CD4-positive, alpha-beta T cell treated with Interleukin-6 for 4 hours (primary cell): Measurements from ENCODE around the gene TMEM131L.
A peak's percentile ranks its signal among the peaks of the same experiment; 100 is the strongest.
"Not testable (repeated sequence)": the region's sequence is repeated elsewhere in the genome, so short reads cannot be mapped to it uniquely, and the experiment has no call there.

Source experiments
- DNase-seq: peaks from one replicate; pipeline ENCODE4 v3.0.0-alpha.2; 2020; ENCODE audit warnings: mixed read lengths

TMEM131L gene, protein sequence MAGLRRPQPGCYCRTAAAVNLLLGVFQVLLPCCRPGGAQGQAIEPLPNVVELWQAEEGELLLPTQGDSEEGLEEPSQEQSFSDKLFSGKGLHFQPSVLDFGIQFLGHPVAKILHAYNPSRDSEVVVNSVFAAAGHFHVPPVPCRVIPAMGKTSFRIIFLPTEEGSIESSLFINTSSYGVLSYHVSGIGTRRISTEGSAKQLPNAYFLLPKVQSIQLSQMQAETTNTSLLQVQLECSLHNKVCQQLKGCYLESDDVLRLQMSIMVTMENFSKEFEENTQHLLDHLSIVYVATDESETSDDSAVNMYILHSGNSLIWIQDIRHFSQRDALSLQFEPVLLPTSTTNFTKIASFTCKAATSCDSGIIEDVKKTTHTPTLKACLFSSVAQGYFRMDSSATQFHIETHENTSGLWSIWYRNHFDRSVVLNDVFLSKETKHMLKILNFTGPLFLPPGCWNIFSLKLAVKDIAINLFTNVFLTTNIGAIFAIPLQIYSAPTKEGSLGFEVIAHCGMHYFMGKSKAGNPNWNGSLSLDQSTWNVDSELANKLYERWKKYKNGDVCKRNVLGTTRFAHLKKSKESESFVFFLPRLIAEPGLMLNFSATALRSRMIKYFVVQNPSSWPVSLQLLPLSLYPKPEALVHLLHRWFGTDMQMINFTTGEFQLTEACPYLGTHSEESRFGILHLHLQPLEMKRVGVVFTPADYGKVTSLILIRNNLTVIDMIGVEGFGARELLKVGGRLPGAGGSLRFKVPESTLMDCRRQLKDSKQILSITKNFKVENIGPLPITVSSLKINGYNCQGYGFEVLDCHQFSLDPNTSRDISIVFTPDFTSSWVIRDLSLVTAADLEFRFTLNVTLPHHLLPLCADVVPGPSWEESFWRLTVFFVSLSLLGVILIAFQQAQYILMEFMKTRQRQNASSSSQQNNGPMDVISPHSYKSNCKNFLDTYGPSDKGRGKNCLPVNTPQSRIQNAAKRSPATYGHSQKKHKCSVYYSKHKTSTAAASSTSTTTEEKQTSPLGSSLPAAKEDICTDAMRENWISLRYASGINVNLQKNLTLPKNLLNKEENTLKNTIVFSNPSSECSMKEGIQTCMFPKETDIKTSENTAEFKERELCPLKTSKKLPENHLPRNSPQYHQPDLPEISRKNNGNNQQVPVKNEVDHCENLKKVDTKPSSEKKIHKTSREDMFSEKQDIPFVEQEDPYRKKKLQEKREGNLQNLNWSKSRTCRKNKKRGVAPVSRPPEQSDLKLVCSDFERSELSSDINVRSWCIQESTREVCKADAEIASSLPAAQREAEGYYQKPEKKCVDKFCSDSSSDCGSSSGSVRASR (N-terminal part only)

GRCh38 chr4:153466081-153466948, at the start of gene TMEM131L:
TSS of gene TMEM131L (plus strand) at chr4:153466360. CDS start at chr4:153466398, 38 bp downstream.
- DNase-seq, result peak; percentile 79

GRCh38 chr4:153416456-153416855, 49.7 kb upstream of the TMEM131L start:
- DNase-seq, result not testable (repeated sequence)

GRCh38 chr4:153418121-153418520, 48.0 kb upstream of the TMEM131L start:
- no peak for DNase-seq

- DNase-seq, result no peak
Measured at GRCh38 chr4:153418558-153418957, 47.6 kb upstream of the TMEM131L start.

GRCh38 chr4:153419029-153419428, 47.1 kb upstream of the TMEM131L start:
- DNase-seq, result no peak

DNA sequence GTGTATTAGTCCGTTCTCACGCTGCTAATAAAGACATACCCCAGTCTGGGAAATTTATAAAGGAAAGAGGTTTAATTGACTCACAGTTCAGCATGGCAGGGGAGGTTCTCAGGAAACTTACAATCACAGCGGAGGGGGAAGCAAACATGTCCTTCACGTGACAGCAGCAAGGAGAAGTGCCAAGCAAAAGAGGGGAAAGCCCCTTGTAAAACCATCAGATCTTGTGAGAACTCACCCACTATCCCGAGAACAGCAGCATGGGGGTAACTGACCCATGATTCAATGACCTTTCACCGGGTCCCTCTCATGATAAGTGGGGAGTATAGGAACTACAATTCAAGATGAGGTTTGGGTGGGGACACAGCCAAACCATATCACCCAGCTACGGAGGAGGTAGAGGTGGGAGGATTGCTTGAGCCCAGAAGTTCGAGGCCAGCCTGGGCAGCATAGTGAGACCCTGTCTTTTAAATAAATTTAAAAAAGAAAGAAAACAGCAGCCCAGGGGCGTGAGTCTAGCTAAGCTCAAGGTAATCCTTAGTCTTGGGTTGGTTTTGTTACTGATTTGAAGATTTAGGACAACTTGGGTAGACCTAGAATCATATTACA, 46.4 kb upstream of the TMEM131L start:
- DNase-seq, result no peak

GRCh38 chr4:153420361-153420760, 45.8 kb upstream of the TMEM131L start:
- no peak for DNase-seq

DNA sequence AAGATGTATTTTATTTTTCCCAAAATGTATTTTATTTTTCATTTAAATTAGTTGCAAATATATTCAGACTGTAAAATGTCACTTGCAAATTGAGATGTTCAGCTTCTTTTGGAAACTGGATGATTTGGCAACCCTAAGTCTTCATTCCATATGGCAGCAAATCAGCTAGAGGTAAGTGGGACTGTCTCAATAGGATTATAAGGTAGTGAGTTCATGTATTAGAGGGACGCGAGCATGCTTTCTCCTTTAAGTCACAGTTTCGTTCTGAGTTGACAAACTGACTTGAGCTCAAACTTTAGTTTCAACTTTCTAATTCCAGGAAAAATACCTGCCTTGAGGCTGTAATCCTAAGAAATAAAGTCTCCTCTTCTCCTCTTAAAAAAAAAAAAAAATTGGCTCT, 44.2 kb upstream of the TMEM131L start:
- DNase-seq, result no peak

GRCh38 chr4:153426207-153426885, 39.8 kb upstream of the TMEM131L start:
- no peak for DNase-seq

DNA sequence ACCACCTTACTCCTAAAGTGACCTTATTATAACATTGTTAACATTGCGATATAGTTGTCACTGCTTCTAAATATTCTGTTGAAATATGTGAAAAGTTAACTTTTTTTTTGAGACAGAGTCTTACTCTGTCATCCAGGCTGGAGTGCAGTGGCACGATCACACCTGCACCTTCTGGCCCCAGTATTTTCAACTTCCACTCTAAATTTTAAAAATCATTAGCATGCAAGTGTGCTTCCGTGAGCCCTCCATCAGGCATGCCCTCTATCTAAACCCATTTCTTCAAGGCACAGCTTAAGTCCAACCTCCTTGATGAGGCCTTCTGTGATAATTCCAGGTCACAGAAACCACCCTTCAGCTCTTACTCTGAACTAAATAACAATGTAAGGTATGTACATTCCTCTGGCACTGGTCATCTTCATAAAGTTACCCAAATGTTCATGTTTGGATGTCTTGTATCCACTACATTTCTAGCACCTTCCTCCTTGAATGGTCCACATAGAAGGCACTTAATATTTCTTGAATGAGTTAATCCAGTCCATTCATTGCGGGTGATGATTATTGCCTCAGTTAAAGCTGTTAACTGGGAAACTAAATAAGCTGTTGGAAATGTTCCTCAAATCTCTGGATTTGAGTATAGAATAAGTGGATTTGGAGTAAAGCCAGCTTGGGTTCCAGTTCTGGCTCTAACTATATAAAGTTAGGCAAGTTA, 38.6 kb upstream of the TMEM131L start:
- DNase-seq, result no peak

GRCh38 chr4:153428941-153429475, 37.2 kb upstream of the TMEM131L start:
- DNase-seq, result peak; percentile 40

GRCh38 chr4:153432965-153433753, 33.0 kb upstream of the TMEM131L start:
- DNase-seq, result peak; percentile 74

- no peak for DNase-seq
Measured at GRCh38 chr4:153433754-153434105, 32.4 kb upstream of the TMEM131L start.

DNA sequence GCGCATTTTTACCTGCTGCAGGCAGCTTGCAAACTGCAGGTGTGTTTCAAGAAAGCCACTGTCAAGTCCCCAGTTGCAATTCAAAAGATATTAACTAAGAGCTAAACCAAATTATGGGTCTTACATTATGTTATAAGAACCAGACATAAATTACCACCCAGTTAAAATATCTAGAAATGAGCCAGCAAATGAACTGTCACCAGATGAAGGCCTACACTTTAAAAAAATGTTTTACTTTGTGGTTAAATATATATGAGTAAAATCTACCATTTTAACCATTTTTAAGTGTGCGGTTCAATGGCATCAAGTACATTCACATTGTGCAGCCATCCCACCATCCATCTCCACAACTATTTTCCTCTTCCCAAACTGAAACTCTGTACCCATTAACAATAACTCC, 32.0 kb upstream of the TMEM131L start:
- no peak for DNase-seq

GRCh38 chr4:153438916-153439756, 27.0 kb upstream of the TMEM131L start:
- DNase-seq, result peak; percentile 59

DNA sequence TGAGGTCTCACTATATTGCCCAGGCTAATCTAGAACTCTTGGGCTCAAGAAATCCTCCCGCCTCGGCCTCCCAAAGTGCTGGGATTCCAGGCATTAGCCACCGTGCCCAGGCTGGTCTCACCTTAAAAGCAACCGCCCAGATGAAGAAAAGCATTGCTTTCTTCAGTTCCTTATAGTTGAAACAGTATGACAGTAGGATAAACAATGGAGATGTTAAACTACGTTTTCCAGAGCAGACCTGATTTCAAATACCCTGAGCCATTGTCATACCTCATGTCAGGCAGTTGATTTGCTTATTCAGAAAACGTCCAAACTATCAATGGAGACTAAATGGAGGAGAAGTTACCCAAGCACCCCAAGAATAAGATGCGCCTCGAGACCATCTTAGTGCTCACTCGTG, 26.3 kb upstream of the TMEM131L start:
- no peak for DNase-seq

DNA sequence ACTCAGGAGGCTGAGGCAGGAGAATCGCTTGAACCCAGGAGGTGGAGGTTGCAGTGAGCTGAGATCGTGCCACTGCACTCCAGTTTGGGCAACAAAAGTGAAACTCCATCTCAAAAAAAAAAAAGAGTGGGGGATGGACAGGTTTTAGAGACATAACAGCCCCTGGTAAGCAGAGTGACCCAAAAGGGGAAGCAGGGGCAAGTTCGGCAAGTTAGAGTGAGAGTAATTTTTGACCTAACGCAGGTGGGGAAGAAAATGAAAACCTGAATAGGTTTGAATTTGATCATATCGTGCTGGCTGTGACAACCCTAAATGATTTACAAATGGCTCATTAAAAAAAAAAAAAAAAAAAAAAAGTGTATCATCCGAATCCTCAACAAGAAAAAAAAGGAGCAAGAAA, 25.7 kb upstream of the TMEM131L start:
- no peak for DNase-seq
